SK-N-SH (cell line): ENCODE measurements around the gene PRAMEF11. TPM values are rescaled to one million over a fixed set of nuclear protein-coding genes. Genes with fewer than 3 reads are reported as not detected.
"Not testable (repeated sequence)": the region's sequence is repeated elsewhere in the genome, so short reads cannot be mapped to it uniquely, and the experiment has no call there.

ENCODE experiments used
- CTCF ChIA-PET: fragments of 300-600, 350-600 bp; formaldehyde crosslinking; extraction: SDS; loops from one replicate; lab custom pipeline; 2021; lab: Yijun Ruan, JAX
- POLR2A ChIA-PET: fragments of 350-600 bp; sonication (Branson Sonifier 250); formaldehyde crosslinking; extraction: SDS; loops from one replicate; lab custom pipeline; 2020; ENCODE audit warnings: antibody characterized with exemption, inconsistent platforms; lab: Yijun Ruan, JAX
- DNase-seq: peaks from one replicate; pipeline ENCODE4 v3.0.0; 2012
- H2AFZ ChIP-seq: fragments of 200-600 bp; sonication (generic); 2 replicates; pipeline ENCODE4 v1.8.1; 2016; ENCODE audit warnings: antibody characterized with exemption, mild to moderate bottlenecking, low read depth
- H3F3A ChIP-seq: fragments of 200-600 bp; sonication (generic); replicated peaks from 2 replicates; pipeline ENCODE3; 2016; ENCODE audit warnings: antibody characterized with exemption, mild to moderate bottlenecking; ENCODE audit not compliant: insufficient read depth
- H3K27ac ChIP-seq, 2 experiments: fragments of 200-500 bp in 1 of 2; fragments of 200-600 bp in 1 of 2; sonication (Bioruptor generic) in 1 of 2; sonication (generic), shearing (Covaris generic) in 1 of 2; 2 replicates each; pipeline versions ENCODE4 v1.5.1 to v1.6.1; 2014 to 2016; ENCODE audit warnings: low read depth in 2 of 2, inconsistent platforms in 1 of 2, low read length in 1 of 2, mild to moderate bottlenecking in 1 of 2, mixed read lengths in 1 of 2
- H3K27me3 ChIP-seq: fragments of 200-600 bp; sonication (generic), shearing (Covaris generic); 2 replicates; pipeline ENCODE4 v1.6.1; 2016; ENCODE audit warnings: mixed run types; ENCODE audit not compliant: insufficient read depth
- H3K36me3 ChIP-seq, 2 experiments: fragments of 200-500 bp in 1 of 2; fragments of 200-600 bp in 1 of 2; sonication (Bioruptor generic) in 1 of 2; sonication (generic) in 1 of 2; replicated peaks in 1 of 2; 2 replicates each; pipeline versions ENCODE3 to v1.5.1; 2014 to 2016; ENCODE audit warnings: low read length in 1 of 2, mild to moderate bottlenecking in 1 of 2; ENCODE audit not compliant: insufficient read depth in 2 of 2, control insufficient read depth in 1 of 2
- H3K4me1 ChIP-seq, 2 experiments: fragments of 200-500 bp in 1 of 2; fragments of 200-600 bp in 1 of 2; sonication (Bioruptor generic) in 1 of 2; sonication (generic), shearing (Covaris generic) in 1 of 2; 2 replicates each; pipeline versions ENCODE4 v1.5.1 to v1.6.1; 2014 to 2016; ENCODE audit warnings: low read depth in 1 of 2, low read length in 1 of 2, mixed run types in 1 of 2; ENCODE audit not compliant: insufficient read depth in 2 of 2, control insufficient read depth in 1 of 2
- H3K4me2 ChIP-seq: fragments of 200-600 bp; sonication (generic), shearing (Covaris generic); 2 replicates; pipeline ENCODE4 v1.6.1; 2017; ENCODE audit warnings: mixed run types
- H3K4me3 ChIP-seq, 2 experiments: fragments of 200-500 bp in 1 of 2; fragments of 200-600 bp in 1 of 2; sonication (Bioruptor generic) in 1 of 2; sonication (generic), shearing (Covaris generic) in 1 of 2; 2 replicates each; pipeline versions ENCODE4 v1.5.1 to v1.8.1; 2014 to 2016; ENCODE audit warnings: low read depth in 2 of 2, inconsistent platforms in 1 of 2, low read length in 1 of 2, mild to moderate bottlenecking in 1 of 2, mixed read lengths in 1 of 2, moderate library complexity in 1 of 2
- H3K79me2 ChIP-seq: fragments of 200-600 bp; sonication (generic); 2 replicates; pipeline ENCODE4 v1.8.1; 2017; ENCODE audit warnings: mild to moderate bottlenecking; ENCODE audit not compliant: insufficient read depth
- H3K9ac ChIP-seq: fragments of 200-600 bp; sonication (generic); 2 replicates; pipeline ENCODE4 v1.6.1; 2017; ENCODE audit warnings: mixed run types
- H3K9me2 ChIP-seq: fragments of 200-600 bp; sonication (generic); 2 replicates; pipeline ENCODE4 v1.6.1; 2017; ENCODE audit warnings: mixed run types
- H3K9me3 ChIP-seq: fragments of 200-600 bp; sonication (generic); 2 replicates; pipeline ENCODE4 v1.6.1; 2017; ENCODE audit warnings: mixed run types, mild to moderate bottlenecking, moderate library complexity
- H4K20me1 ChIP-seq: fragments of 200-600 bp; sonication (generic); 2 replicates; pipeline ENCODE4 v1.6.1; 2017; ENCODE audit warnings: mild to moderate bottlenecking, mixed run types; ENCODE audit not compliant: insufficient read depth
- CTCF ChIP-seq: fragments of 200-600 bp; sonication (generic); IDR thresholded peaks from 2 replicates; pipeline ENCODE4 v1.6.1; 2017; ENCODE audit warnings: antibody characterized with exemption, mild to moderate bottlenecking, moderate library complexity
- GABPA ChIP-seq: IDR thresholded peaks from 2 replicates; pipeline ENCODE4 v1.4.0; 2012; ENCODE audit warnings: low read depth, mild to moderate bottlenecking
- JUND ChIP-seq: IDR thresholded peaks from 2 replicates; pipeline ENCODE4 v1.4.0; 2012
- MEF2A ChIP-seq: IDR thresholded peaks from 2 replicates; pipeline ENCODE4 v1.4.0; 2012; ENCODE audit warnings: low read depth, borderline replicate concordance
- REST ChIP-seq: IDR thresholded peaks from 2 replicates; pipeline ENCODE4 v1.6.1; 2012; ENCODE audit warnings: mild to moderate bottlenecking, low read depth, low read length, moderate library complexity
- TCF12 ChIP-seq: IDR thresholded peaks from 2 replicates; pipeline ENCODE4 v1.4.0; 2012
- ZBTB33 ChIP-seq: IDR thresholded peaks from 2 replicates; pipeline ENCODE4 v1.4.0; 2012; ENCODE audit warnings: low read depth, borderline replicate concordance
- WGBS: methylation state at CpG from one replicate; pipeline ENCODE4 v1.1.6; 2017; ENCODE audit warnings: low lambda C conversion rate; 5-methylcytosine and 5-hydroxymethylcytosine counted together
- polyA plus RNA-seq, 3 experiments: library from polyadenylated mRNA; depleted of rRNA; stranded (reverse); fragments of >200 nt; gene quantifications; 2 replicates each; pipeline ENCODE4 v1.2.3, GENCODE V29; 2012

PRAMEF11 gene
- polyA plus RNA-seq, 1 of the 3 experiments (the other 2 are of a cell fraction) = not detected

- Histone ChIP-seq H3K27ac (no peak overlapping the region), H3K4me2 (no peak overlapping the region), H3K36me3 (no peaks in the 10 kb centered on the region), H3K4me3 (no peak overlapping the region), H4K20me1 (no peaks in the 10 kb centered on the region), H3K4me1 (no peaks in the 10 kb centered on the region), H3F3A (no peaks in the 10 kb centered on the region), H3K9me2 (no peaks in the 10 kb centered on the region), H3K9ac (no peak overlapping the region), H3K9me3 (no peaks in the 10 kb centered on the region), H3K79me2 (no peaks in the 10 kb centered on the region), H2AFZ (no peak overlapping the region), H3K27me3 (no peaks in the 10 kb centered on the region)
- WGBS = 0% methylated on average over 3 of the region's 4 CpGs
- DNase-seq = no peak
- CTCF ChIA-PET = no interaction called here
- POLR2A ChIA-PET = no interaction called here
- TF ChIP-seq GABPA = no peak
- TF ChIP-seq CTCF = no peak
- no peak for TF ChIP-seq TCF12
- no peak for TF ChIP-seq JUND
- TF ChIP-seq REST = no peak
- no peak for TF ChIP-seq ZBTB33
- TF ChIP-seq MEF2A = no peak
Observed at GRCh38 chr1:12798911-12799310, 32.3 kb downstream of the PRAMEF11 start.

- H3K27me3 ChIP-seq, POLR2A ChIA-PET, H2AFZ ChIP-seq, H3F3A ChIP-seq, H3K27ac ChIP-seq, H3K36me3 ChIP-seq, H3K9me2 ChIP-seq, CTCF ChIA-PET, H4K20me1 ChIP-seq, H3K4me3 ChIP-seq, H3K9ac ChIP-seq, H3K4me1 ChIP-seq, H3K79me2 ChIP-seq, DNase-seq, H3K4me2 ChIP-seq, H3K9me3 ChIP-seq: not testable (repeated sequence)
- 1% methylated on average over 4 of the region's 5 CpGs for WGBS
Observed at GRCh38 chr1:12791097-12791496, 40.1 kb downstream of the PRAMEF11 start, which contains the start of gene PRAMEF1. Gene PRAMEF1, plus strand, starts transcription at chr1:12791397. Its CDS starts 1,831 bp downstream, at chr1:12793228.

GRCh38 chr1:12784729-12785128, 46.5 kb downstream of the PRAMEF11 start:
- POLR2A ChIA-PET, H3K36me3 ChIP-seq, H3K4me1 ChIP-seq, H4K20me1 ChIP-seq, H3K9me2 ChIP-seq, H3K9me3 ChIP-seq, H3K27ac ChIP-seq, H3F3A ChIP-seq, H3K4me3 ChIP-seq, H3K4me2 ChIP-seq, DNase-seq, CTCF ChIA-PET, H2AFZ ChIP-seq, H3K9ac ChIP-seq, H3K79me2 ChIP-seq, H3K27me3 ChIP-seq: not testable (repeated sequence)
- WGBS = 45% methylated on average over 7 of the region's 8 CpGs
